Peyer's patch (tissue), 4 donors: ENCODE results near the gene PGK2.

Experiments used
- POLR2A ChIP-seq, 2 donors: fragments of 450-650 bp; IDR thresholded peaks; one replicate each; pipeline ENCODE4 v1.5.1; 2017; ENCODE audit warnings: antibody characterized with exemption in 2 of 2, mild to moderate bottlenecking in 2 of 2, moderate library complexity in 2 of 2
- TF ChIP-seq, protein P1 (sequence below), 6 experiments: fragments of 450-650 bp in 4 of 6; fragments of 200-600 bp in 2 of 6; sonication (generic) in 1 of 6; IDR thresholded peaks; one replicate each; pipeline ENCODE4 v1.5.1; 2017 to 2019; ENCODE audit warnings: antibody characterized with exemption in 6 of 6, mild to moderate bottlenecking in 3 of 6, moderate library complexity in 1 of 6

GRCh38 chr6:49826743-49827406 is 39.8 kb upstream of the PGK2 start:
- TF ChIP-seq, protein P1, sequence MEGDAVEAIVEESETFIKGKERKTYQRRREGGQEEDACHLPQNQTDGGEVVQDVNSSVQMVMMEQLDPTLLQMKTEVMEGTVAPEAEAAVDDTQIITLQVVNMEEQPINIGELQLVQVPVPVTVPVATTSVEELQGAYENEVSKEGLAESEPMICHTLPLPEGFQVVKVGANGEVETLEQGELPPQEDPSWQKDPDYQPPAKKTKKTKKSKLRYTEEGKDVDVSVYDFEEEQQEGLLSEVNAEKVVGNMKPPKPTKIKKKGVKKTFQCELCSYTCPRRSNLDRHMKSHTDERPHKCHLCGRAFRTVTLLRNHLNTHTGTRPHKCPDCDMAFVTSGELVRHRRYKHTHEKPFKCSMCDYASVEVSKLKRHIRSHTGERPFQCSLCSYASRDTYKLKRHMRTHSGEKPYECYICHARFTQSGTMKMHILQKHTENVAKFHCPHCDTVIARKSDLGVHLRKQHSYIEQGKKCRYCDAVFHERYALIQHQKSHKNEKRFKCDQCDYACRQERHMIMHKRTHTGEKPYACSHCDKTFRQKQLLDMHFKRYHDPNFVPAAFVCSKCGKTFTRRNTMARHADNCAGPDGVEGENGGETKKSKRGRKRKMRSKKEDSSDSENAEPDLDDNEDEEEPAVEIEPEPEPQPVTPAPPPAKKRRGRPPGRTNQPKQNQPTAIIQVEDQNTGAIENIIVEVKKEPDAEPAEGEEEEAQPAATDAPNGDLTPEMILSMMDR (IDR thresholded peaks at IDR 0.05), result no peak
- no peak for TF ChIP-seq POLR2A (IDR thresholded peaks at IDR 0.05)
